GM12875 (cell line): ENCODE results near the gene ZFHX3.
A peak's percentile ranks its signal among the peaks of the same experiment; 100 is the strongest.

ENCODE experiments used
- H3K4me3 ChIP-seq: one replicate; pipeline ENCODE4 v1.5.1; 2011; ENCODE audit warnings: low read depth, low read length, control low read depth
- TF ChIP-seq, protein P1 (sequence below): IDR thresholded peaks from 2 replicates; pipeline ENCODE4 v1.5.1; 2011; ENCODE audit warnings: low read depth, mild to moderate bottlenecking, control low read depth, inconsistent platforms, low read length, moderate library complexity, borderline replicate concordance; ENCODE audit not compliant: insufficient read depth

Gene ZFHX3

GRCh38 chr16:72847187-72848027, 200.5 kb downstream of the ZFHX3 start:
- TF ChIP-seq, protein P1, sequence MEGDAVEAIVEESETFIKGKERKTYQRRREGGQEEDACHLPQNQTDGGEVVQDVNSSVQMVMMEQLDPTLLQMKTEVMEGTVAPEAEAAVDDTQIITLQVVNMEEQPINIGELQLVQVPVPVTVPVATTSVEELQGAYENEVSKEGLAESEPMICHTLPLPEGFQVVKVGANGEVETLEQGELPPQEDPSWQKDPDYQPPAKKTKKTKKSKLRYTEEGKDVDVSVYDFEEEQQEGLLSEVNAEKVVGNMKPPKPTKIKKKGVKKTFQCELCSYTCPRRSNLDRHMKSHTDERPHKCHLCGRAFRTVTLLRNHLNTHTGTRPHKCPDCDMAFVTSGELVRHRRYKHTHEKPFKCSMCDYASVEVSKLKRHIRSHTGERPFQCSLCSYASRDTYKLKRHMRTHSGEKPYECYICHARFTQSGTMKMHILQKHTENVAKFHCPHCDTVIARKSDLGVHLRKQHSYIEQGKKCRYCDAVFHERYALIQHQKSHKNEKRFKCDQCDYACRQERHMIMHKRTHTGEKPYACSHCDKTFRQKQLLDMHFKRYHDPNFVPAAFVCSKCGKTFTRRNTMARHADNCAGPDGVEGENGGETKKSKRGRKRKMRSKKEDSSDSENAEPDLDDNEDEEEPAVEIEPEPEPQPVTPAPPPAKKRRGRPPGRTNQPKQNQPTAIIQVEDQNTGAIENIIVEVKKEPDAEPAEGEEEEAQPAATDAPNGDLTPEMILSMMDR: peak; percentile 59
- H3K4me3 ChIP-seq: no peak overlapping the region

DNA sequence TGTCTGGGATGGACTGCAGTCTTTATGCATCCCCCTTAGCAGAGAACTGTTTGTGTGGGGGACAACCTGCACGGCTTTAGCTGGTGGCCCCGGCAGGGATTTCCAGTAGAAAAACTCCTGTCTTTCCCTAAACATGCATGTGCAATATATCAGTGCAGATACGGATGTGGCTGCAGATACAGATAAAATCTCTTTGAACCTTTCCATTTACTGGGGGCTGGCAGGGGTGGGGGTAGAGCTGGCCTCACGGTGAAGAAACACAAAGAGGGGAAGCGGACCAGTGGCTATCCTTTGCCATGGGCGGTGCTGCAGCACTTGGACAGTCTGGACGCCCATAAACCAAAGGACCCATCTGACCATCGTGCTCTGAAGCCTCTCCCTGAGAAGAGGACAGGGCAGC, 201.3 kb downstream of the ZFHX3 start:
- no peak overlapping the region for H3K4me3 ChIP-seq
- TF ChIP-seq, protein P1: no peak

DNA sequence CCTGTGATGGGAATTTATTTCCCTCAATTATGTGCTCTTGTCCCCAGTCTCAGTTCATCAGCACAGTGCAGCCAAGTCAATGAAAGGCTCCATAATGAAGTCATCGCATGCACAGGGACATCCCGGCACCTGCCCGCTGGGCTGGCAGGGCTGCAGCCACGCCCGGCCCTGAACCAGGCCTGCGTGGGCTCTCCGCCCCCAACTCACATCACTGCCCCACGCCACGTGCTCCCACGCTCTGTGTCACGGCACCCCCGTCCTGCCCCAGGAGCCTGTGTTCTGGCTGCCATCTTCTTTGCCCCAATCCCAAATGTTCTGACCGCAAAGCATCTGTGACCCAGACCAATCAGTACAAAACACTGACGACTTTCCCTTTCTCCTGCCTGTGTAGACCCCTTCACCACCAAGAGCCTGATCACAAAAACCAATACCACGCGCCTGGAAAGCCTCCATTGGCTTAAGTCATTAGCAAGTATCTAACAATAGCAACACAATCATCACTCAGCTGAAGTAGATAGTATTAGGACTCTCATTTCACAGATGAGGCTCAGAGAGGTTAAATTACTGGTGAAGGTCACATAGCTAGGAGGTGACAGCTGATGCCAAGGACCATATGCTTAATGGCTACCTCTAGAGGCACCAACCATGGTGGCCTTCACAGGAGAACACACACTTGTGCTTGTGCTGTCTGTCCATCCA, 202.5 kb downstream of the ZFHX3 start:
- TF ChIP-seq, protein P1: no peak
- H3K4me3 ChIP-seq: no peak overlapping the region

- TF ChIP-seq, protein P1: no peak
Measured at GRCh38 chr16:72844225-72844920, 203.6 kb downstream of the ZFHX3 start.

GRCh38 chr16:72841506-72841905, 206.4 kb downstream of the ZFHX3 start:
- TF ChIP-seq, protein P1: no peak

More at GRCh38 chr16:72844225-72844920, 203.6 kb downstream of the ZFHX3 start:
- no peak overlapping the region for H3K4me3 ChIP-seq

GRCh38 chr16:72840631-72841381, 207.1 kb downstream of the ZFHX3 start:
- TF ChIP-seq, protein P1: no peak
- no peak overlapping the region for H3K4me3 ChIP-seq

More at GRCh38 chr16:72841506-72841905, 206.4 kb downstream of the ZFHX3 start:
- H3K4me3 ChIP-seq: no peak overlapping the region
